Spleen (tissue), 7 donors: ENCODE results near the gene TSHZ2.

Experiments
- CTCF ChIP-seq, 11 experiments: fragments of 200-600 bp in 7 of 11; fragments of 450-650 bp in 4 of 11; sonication (generic) in 4 of 11; IDR thresholded peaks in 8 of 11; conservative IDR thresholded peaks in 3 of 11; 1 replicate in 7 of 11; 2 replicates in 4 of 11; pipeline versions ENCODE4 v1.4.0 to v1.8.0; 2016 to 2021; ENCODE audit warnings: antibody characterized with exemption in 11 of 11, inconsistent platforms in 4 of 11, mild to moderate bottlenecking in 1 of 11
- POLR2A ChIP-seq, 3 donors: fragments of 450-650 bp; IDR thresholded peaks; one replicate each; pipeline ENCODE4 v1.5.1; 2017; ENCODE audit warnings: antibody characterized with exemption in 3 of 3, mild to moderate bottlenecking in 1 of 3
- donor health status: DM: no; HTN: no; CAD: no; lungs with moderate emphysema.
- donor health status: DM: no; HTN: no; CAD: no.
- donor health status: DM: no; HTN: no; CAD: no.

- no peak for TF ChIP-seq CTCF (IDR thresholded peaks at IDR 0.05 in 8 of 11, conservative IDR thresholded peaks at IDR 0.05 in 3 of 11)
- TF ChIP-seq POLR2A (IDR thresholded peaks at IDR 0.05) = no peak
These were observed 331.2 kb downstream of the TSHZ2 start for GRCh38 chr20:53303413-53303760.
